ENCODE measurements around the gene FUT1. TPM values are rescaled to one million over a fixed set of nuclear protein-coding genes. Genes with fewer than 3 reads are reported as not detected.
A peak's percentile ranks its signal among the peaks of the same experiment; 100 is the strongest.

The FUT1 gene
- total and polyA plus RNA-seq, 9 of the 15 experiments (the other 6 are each of a cell fraction or from before 2014, with no cell fraction given): 2.3 to 18.5 (median 8.8) TPM

GRCh38 chr19:48795055-48795684 is 42.7 kb upstream of the FUT1 start (continued):
- TF ChIP-seq NCOA1 (IDR thresholded peaks at IDR 0.05; ENCODE audit: low read depth): no peak
- no peak for TF ChIP-seq TGIF2 (CRISPR knock-in tag; IDR thresholded peaks at IDR 0.05)
- no peak for TF ChIP-seq RBM34 (IDR thresholded peaks at IDR 0.05; ENCODE audit: borderline replicate concordance, insufficient read depth, low read length)
- TF ChIP-seq SRSF9 (IDR thresholded peaks at IDR 0.05; ENCODE audit: borderline replicate concordance, low read depth, low read length): no peak
- TF ChIP-seq ZBTB7A (IDR thresholded peaks at IDR 0.05; ENCODE audit: borderline replicate concordance, control insufficient read depth, low read depth, low read length): peak; percentile 95
- TF ChIP-seq HDAC8 (tag; IDR thresholded peaks at IDR 0.05): no peak
- TF ChIP-seq TAL1 (IDR thresholded peaks at IDR 0.05): no peak
- no peak for TF ChIP-seq ZNF121 (CRISPR knock-in tag; conservative IDR thresholded peaks at IDR 0.05)
- TF ChIP-seq ARID4B (CRISPR knock-in tag; IDR thresholded peaks at IDR 0.05): peak; percentile 90
- TF ChIP-seq HMBOX1 (IDR thresholded peaks at IDR 0.05): no peak
- no peak for TF ChIP-seq ZNF274 (IDR thresholded peaks at IDR 0.05; ENCODE audit: borderline replicate concordance, low read depth, low read length)
- TF ChIP-seq HNRNPLL (IDR thresholded peaks at IDR 0.05; ENCODE audit: low read depth, low read length, poor library complexity, severe bottlenecking): peak; percentile 52
- no peak for TF ChIP-seq MCM7 (IDR thresholded peaks at IDR 0.05)
- peak; percentile 100 for TF ChIP-seq HCFC1 (IDR thresholded peaks at IDR 0.05; ENCODE audit: low read depth, low read length)
- TF ChIP-seq SIRT6 (IDR thresholded peaks at IDR 0.05; ENCODE audit: low read depth, low read length): no peak
- TF ChIP-seq ZNF277 (CRISPR knock-in tag; IDR thresholded peaks at IDR 0.05; ENCODE audit: borderline replicate concordance): no peak
- no peak for TF ChIP-seq FIP1L1 (IDR thresholded peaks at IDR 0.05; ENCODE audit: low read depth, low read length, poor library complexity, severe bottlenecking)
- TF ChIP-seq CREB3 (tag; conservative IDR thresholded peaks at IDR 0.05; ENCODE audit: low read depth): peak; percentile 89
- TF ChIP-seq GATA2 (CRISPR knock-in tag; IDR thresholded peaks at IDR 0.05): no peak
- TF ChIP-seq CBX2 (IDR thresholded peaks at IDR 0.05; ENCODE audit: insufficient read depth, low read length, poor library complexity, severe bottlenecking): no peak
- TF ChIP-seq HMGN3 (IDR thresholded peaks at IDR 0.05; ENCODE audit: borderline replicate concordance, extremely low read depth, insufficient read length, low read depth, low read length): no peak

All from K562 (cell line).